WTC11 (cell line): Measurements from ENCODE around the gene RASGRF2. TPM values are rescaled to one million over a fixed set of nuclear protein-coding genes. Genes with fewer than 3 reads are reported as not detected.

Experiments used
- ATAC-seq: fragments of 200-7000 bp; cut with Tn5 transposase; 2 replicates; pipeline ENCODE4 v1.10.0; 2021; ENCODE audit warnings: mild to moderate bottlenecking, moderate library complexity
- CTCF ChIA-PET: fragments of 300-600 bp; sonication (Branson Sonifier 250); formaldehyde crosslinking; loops from one replicate; lab custom pipeline; 2021; ENCODE audit warnings: antibody characterized with exemption; lab: Charles Lee
- POLR2A ChIA-PET: fragments of 350-600 bp; sonication (Branson Sonifier 250); formaldehyde crosslinking; loops from one replicate; lab custom pipeline; 2021; ENCODE audit warnings: antibody characterized with exemption; lab: Charles Lee
- DNase-seq: peaks from one replicate; pipeline ENCODE4 v3.0.0; 2021; ENCODE audit warnings: low spot score
- H3K27ac Mint-ChIP-seq: 2 replicates; pipeline ENCODE4 v1.8.0; 2021; ENCODE audit warnings: mixed read lengths
- H3K27me3 Mint-ChIP-seq: 2 replicates; pipeline ENCODE4 v1.8.0; 2021; ENCODE audit warnings: low read depth, mild to moderate bottlenecking, moderate library complexity, mixed read lengths
- H3K36me3 Mint-ChIP-seq: 2 replicates; pipeline ENCODE4 v1.8.0; 2021; ENCODE audit warnings: mixed read lengths
- H3K4me1 Mint-ChIP-seq: 2 replicates; pipeline ENCODE4 v1.8.0; 2022; ENCODE audit warnings: mixed read lengths
- H3K4me3 Mint-ChIP-seq: 2 replicates; pipeline ENCODE4 v1.8.0; 2021; ENCODE audit warnings: mild to moderate bottlenecking, moderate library complexity, mixed read lengths
- H3K9me3 Mint-ChIP-seq: 2 replicates; pipeline ENCODE4 v1.8.0; 2021; ENCODE audit warnings: mixed read lengths
- CREM ChIP-seq: sonication (generic); formaldehyde crosslinking; IDR thresholded peaks from 2 replicates; pipeline ENCODE4 v1.8.1; 2022; ENCODE audit warnings: mild to moderate bottlenecking, missing genetic modification reagents, moderate library complexity
- EMX1 ChIP-seq: fragments of 250-450 bp; sonication (Bioruptor Pico); IDR thresholded peaks from 2 replicates; pipeline ENCODE4 v1.8.0; 2021; ENCODE audit warnings: mild to moderate bottlenecking
- ERG ChIP-seq: fragments of 250-450 bp; sonication (Bioruptor Pico); IDR thresholded peaks from 2 replicates; pipeline ENCODE4 v1.8.0; 2021; ENCODE audit warnings: mild to moderate bottlenecking
- FOXP1 ChIP-seq: sonication (generic); formaldehyde crosslinking; IDR thresholded peaks from 2 replicates; pipeline ENCODE4 v1.8.0; 2022; ENCODE audit warnings: missing genetic modification reagents, mild to moderate bottlenecking, moderate library complexity, borderline replicate concordance
- FOXP4 ChIP-seq: sonication (generic); formaldehyde crosslinking; IDR thresholded peaks from 2 replicates; pipeline ENCODE4 v1.8.0; 2022; ENCODE audit warnings: mild to moderate bottlenecking, missing genetic modification reagents
- KAT7 ChIP-seq: sonication (generic); formaldehyde crosslinking; IDR thresholded peaks from 2 replicates; pipeline ENCODE4 v1.8.1; 2023; ENCODE audit warnings: missing genetic modification reagents, mild to moderate bottlenecking, borderline replicate concordance
- MXD4 ChIP-seq: fragments of 250-450 bp; sonication (Bioruptor Pico); IDR thresholded peaks from 2 replicates; pipeline ENCODE4 v1.8.0; 2021; ENCODE audit warnings: mild to moderate bottlenecking, moderate library complexity, borderline replicate concordance
- MYBL2 ChIP-seq: sonication (generic); formaldehyde crosslinking; IDR thresholded peaks from 2 replicates; pipeline ENCODE4 v1.8.1; 2023; ENCODE audit warnings: mild to moderate bottlenecking, moderate library complexity, missing genetic modification reagents
- NFE2L1 ChIP-seq: sonication (generic); formaldehyde crosslinking; IDR thresholded peaks from 2 replicates; pipeline ENCODE4 v1.8.1; 2023; ENCODE audit warnings: missing genetic modification reagents
- NR1H2 ChIP-seq: sonication (generic); formaldehyde crosslinking; IDR thresholded peaks from 2 replicates; pipeline ENCODE4 v1.9.0; 2021; ENCODE audit warnings: mild to moderate bottlenecking, moderate library complexity, missing genetic modification reagents
- ZBTB21 ChIP-seq: sonication (generic); formaldehyde crosslinking; IDR thresholded peaks from 2 replicates; pipeline ENCODE4 v1.8.1; 2023; ENCODE audit warnings: mild to moderate bottlenecking, missing genetic modification reagents, borderline replicate concordance
- ZNF396 ChIP-seq: fragments of 250-450 bp; sonication (Bioruptor Pico); IDR thresholded peaks from 2 replicates; pipeline ENCODE4 v1.8.0; 2021; ENCODE audit warnings: mild to moderate bottlenecking, moderate library complexity, borderline replicate concordance
- ZNF671 ChIP-seq: fragments of 250-450 bp; sonication (Bioruptor Pico); IDR thresholded peaks from 2 replicates; pipeline ENCODE4 v1.8.0; 2021; ENCODE audit warnings: mild to moderate bottlenecking
- total RNA-seq: library from RNA; stranded (reverse); gene quantifications from 3 replicates; pipeline ENCODE4 v1.2.3, GENCODE V29; 2021
- TF ChIP-seq, protein P1 (sequence below): sonication (generic); formaldehyde crosslinking; IDR thresholded peaks from 2 replicates; pipeline ENCODE4 v1.8.1; 2023; ENCODE audit warnings: mild to moderate bottlenecking, missing genetic modification reagents, moderate library complexity
- TF ChIP-seq, protein P2 (sequence below): fragments of 250-450 bp; sonication (Bioruptor Pico); IDR thresholded peaks from 2 replicates; pipeline ENCODE4 v1.9.0; 2021; ENCODE audit warnings: mild to moderate bottlenecking
- TF ChIP-seq, protein P3 (sequence below): sonication (generic); formaldehyde crosslinking; IDR thresholded peaks from 2 replicates; pipeline ENCODE4 v1.8.1; 2022; ENCODE audit warnings: low read depth, mild to moderate bottlenecking, moderate library complexity, missing genetic modification reagents, borderline replicate concordance

Gene RASGRF2
- total RNA-seq, 1 experiment from 2014 or later: 17.6 TPM

- TF ChIP-seq, protein P1, sequence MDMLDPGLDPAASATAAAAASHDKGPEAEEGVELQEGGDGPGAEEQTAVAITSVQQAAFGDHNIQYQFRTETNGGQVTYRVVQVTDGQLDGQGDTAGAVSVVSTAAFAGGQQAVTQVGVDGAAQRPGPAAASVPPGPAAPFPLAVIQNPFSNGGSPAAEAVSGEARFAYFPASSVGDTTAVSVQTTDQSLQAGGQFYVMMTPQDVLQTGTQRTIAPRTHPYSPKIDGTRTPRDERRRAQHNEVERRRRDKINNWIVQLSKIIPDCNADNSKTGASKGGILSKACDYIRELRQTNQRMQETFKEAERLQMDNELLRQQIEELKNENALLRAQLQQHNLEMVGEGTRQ (CRISPR knock-in tag): no peak
- TF ChIP-seq KAT7 (CRISPR knock-in tag): no peak
- TF ChIP-seq, all 79 proteins: peak for 0
Observed at GRCh38 chr5:81204205-81204604, 244.0 kb downstream of the RASGRF2 start (continued).

GRCh38 chr5:81205058-81205457 lies 244.9 kb downstream of the RASGRF2 start:
- no peak for DNase-seq
- no peaks in the 10 kb centered on the region for H3K9me3 Mint-ChIP-seq
- H3K4me1 Mint-ChIP-seq: no peaks in the 10 kb centered on the region
- H3K27ac Mint-ChIP-seq: no peak overlapping the region
- TF ChIP-seq ZNF671 (CRISPR knock-in tag) (no peak), EMX1 (CRISPR knock-in tag) (no peak), NFE2L1 (CRISPR knock-in tag) (no peak), MYBL2 (CRISPR knock-in tag) (no peak), ERG (CRISPR knock-in tag) (no peak), FOXP4 (CRISPR knock-in tag) (no peak), FOXP1 (CRISPR knock-in tag) (no peak), ZBTB21 (no peak), ZNF396 (CRISPR knock-in tag) (no peak)
- TF ChIP-seq, protein P2, sequence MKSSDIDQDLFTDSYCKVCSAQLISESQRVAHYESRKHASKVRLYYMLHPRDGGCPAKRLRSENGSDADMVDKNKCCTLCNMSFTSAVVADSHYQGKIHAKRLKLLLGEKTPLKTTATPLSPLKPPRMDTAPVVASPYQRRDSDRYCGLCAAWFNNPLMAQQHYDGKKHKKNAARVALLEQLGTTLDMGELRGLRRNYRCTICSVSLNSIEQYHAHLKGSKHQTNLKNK: no peak
- H3K4me3 Mint-ChIP-seq: no peak overlapping the region
- ChIA-PET POLR2A (no interaction called here), CTCF (interaction anchor here (1.6 kb wide), 1 partner anchor 12 kb away, joined by 8 read pairs; no protein-coding TSS in a partner anchor)
- peak; percentile 77; the same call in 1 of the 2 replicates for ATAC-seq
- no peaks in the 10 kb centered on the region for H3K36me3 Mint-ChIP-seq
- no peaks in the 10 kb centered on the region for H3K27me3 Mint-ChIP-seq

- no peaks in the 10 kb centered on the region for H3K4me1 Mint-ChIP-seq
- no peak overlapping the region for H3K27ac Mint-ChIP-seq
- H3K4me3 Mint-ChIP-seq: no peak overlapping the region
- no peaks in the 10 kb centered on the region for H3K36me3 Mint-ChIP-seq
- peak; percentile 83 for ATAC-seq
- CTCF ChIA-PET: interaction anchor here (0.5 to 2.0 kb wide), 13 partner anchors 10 to 689 kb away, joined by 3 to 11 read pairs (median 3); partner anchors contain the start of gene CKMT2
- no peaks in the 10 kb centered on the region for H3K9me3 Mint-ChIP-seq
- no peak for TF ChIP-seq CREM (CRISPR knock-in tag)
- POLR2A ChIA-PET: interaction anchor here (0.6 kb wide), 1 partner anchor 12 kb away, joined by 3 read pairs; no protein-coding TSS in a partner anchor
- H3K27me3 Mint-ChIP-seq: no peaks in the 10 kb centered on the region
- DNase-seq: peak; percentile 49
Observed at GRCh38 chr5:81207009-81207408, 246.8 kb downstream of the RASGRF2 start.

GRCh38 chr5:81208904-81209303 lies 248.7 kb downstream of the RASGRF2 start:
- DNase-seq: no peak
- Mint-ChIP-seq H3K4me1 (0 out of 2 replicates have a peak, but pooled peaks cover 2% of the 10 kb centered on the region), H3K36me3 (no peaks in the 10 kb centered on the region), H3K27ac (no peak overlapping the region), H3K4me3 (no peak overlapping the region), H3K9me3 (no peaks in the 10 kb centered on the region), H3K27me3 (no peaks in the 10 kb centered on the region)
- ChIA-PET POLR2A (no interaction called here), CTCF (no interaction called here)
- TF ChIP-seq KAT7 (CRISPR knock-in tag): no peak
- TF ChIP-seq, protein P3, sequence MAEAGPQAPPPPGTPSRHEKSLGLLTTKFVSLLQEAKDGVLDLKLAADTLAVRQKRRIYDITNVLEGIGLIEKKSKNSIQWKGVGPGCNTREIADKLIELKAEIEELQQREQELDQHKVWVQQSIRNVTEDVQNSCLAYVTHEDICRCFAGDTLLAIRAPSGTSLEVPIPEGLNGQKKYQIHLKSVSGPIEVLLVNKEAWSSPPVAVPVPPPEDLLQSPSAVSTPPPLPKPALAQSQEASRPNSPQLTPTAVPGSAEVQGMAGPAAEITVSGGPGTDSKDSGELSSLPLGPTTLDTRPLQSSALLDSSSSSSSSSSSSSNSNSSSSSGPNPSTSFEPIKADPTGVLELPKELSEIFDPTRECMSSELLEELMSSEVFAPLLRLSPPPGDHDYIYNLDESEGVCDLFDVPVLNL (CRISPR knock-in tag): no peak
- TF ChIP-seq MXD4 (CRISPR knock-in tag): no peak
- no peak for TF ChIP-seq NR1H2
- TF ChIP-seq, all 79 proteins: peak for 0
- no peak for ATAC-seq
